Natural killer cell (primary cell): ENCODE results near the gene TBX21. TPM values are rescaled to one million over a fixed set of nuclear protein-coding genes. Genes with fewer than 3 reads are reported as not detected.

ENCODE experiments used
- ATAC-seq, 3 donors: fragments of 150-1000 bp in 2 of 3; fragments of 200-7000 bp in 1 of 3; cut with Tn5 transposase; 1 replicate in 1 of 3; 2 replicates in 2 of 3; pipeline ENCODE4 v1.10.0; 2021; ENCODE audit warnings: mild to moderate bottlenecking in 2 of 3, moderate library complexity in 2 of 3
- DNase-seq, 2 donors: peaks; one replicate each; pipeline versions ENCODE4 v3.0.0 to v3.0.0-alpha.2; 2013 to 2021; ENCODE audit warnings: mixed read lengths in 1 of 2
- H3K27ac ChIP-seq: one replicate; pipeline ENCODE4 v1.5.1; 2013; ENCODE audit warnings: mild to moderate bottlenecking, low read length
- H3K27me3 ChIP-seq: one replicate; pipeline ENCODE4 v1.6.1; 2013; ENCODE audit warnings: low read length; ENCODE audit not compliant: control insufficient read depth, insufficient read depth
- H3K36me3 ChIP-seq: one replicate; pipeline ENCODE4 v1.6.1; 2013; ENCODE audit warnings: low read length; ENCODE audit not compliant: control insufficient read depth, insufficient read depth
- H3K4me1 ChIP-seq: one replicate; pipeline ENCODE4 v1.6.1; 2013; ENCODE audit warnings: low read length; ENCODE audit not compliant: control insufficient read depth, insufficient read depth
- H3K4me3 ChIP-seq: one replicate; pipeline ENCODE4 v1.5.1; 2013; ENCODE audit warnings: low read length
- H3K9me3 ChIP-seq: one replicate; pipeline ENCODE4 v1.6.1; 2013; ENCODE audit warnings: low read length; ENCODE audit not compliant: control insufficient read depth, insufficient read depth
- H3K27ac Mint-ChIP-seq, 2 donors: one replicate each; pipeline ENCODE4 v1.8.0; 2022; ENCODE audit warnings: mild to moderate bottlenecking in 2 of 2, mixed read lengths in 2 of 2, moderate library complexity in 1 of 2
- H3K27me3 Mint-ChIP-seq, 2 donors: one replicate each; pipeline ENCODE4 v1.8.0; 2022; ENCODE audit warnings: low read depth in 2 of 2, mixed read lengths in 2 of 2
- H3K36me3 Mint-ChIP-seq: one replicate; pipeline ENCODE4 v1.8.0; 2022; ENCODE audit warnings: mixed read lengths
- H3K4me1 Mint-ChIP-seq, 2 donors: one replicate each; pipeline ENCODE4 v1.8.0; 2022; ENCODE audit warnings: mixed read lengths in 2 of 2
- H3K4me3 Mint-ChIP-seq: one replicate; pipeline ENCODE4 v1.8.0; 2022; ENCODE audit warnings: mild to moderate bottlenecking, moderate library complexity, mixed read lengths
- H3K9me3 Mint-ChIP-seq, 2 donors: one replicate each; pipeline ENCODE4 v1.8.0; 2022; ENCODE audit warnings: mixed read lengths in 2 of 2
- CTCF ChIP-seq: fragments of 200-600 bp; IDR thresholded peaks from one replicate; pipeline ENCODE4 v1.8.0; 2022; ENCODE audit warnings: antibody characterized with exemption
- WGBS: methylation state at CpG from one replicate; pipeline ENCODE4 v1.1.7; 2013; ENCODE audit warnings: missing lambda C conversion rate; ENCODE audit not compliant: insufficient coverage; 5-methylcytosine and 5-hydroxymethylcytosine counted together
- intact Hi-C: fragments of 100-400 bp; cut with micrococcal nuclease; formaldehyde crosslinking; loops from one replicate; pipeline ENCODE4 v1.14.2; 2022
- total RNA-seq, 4 donors: library from RNA; stranded (reverse); fragments of 120-200 nt in 1 of 4; gene quantifications; one replicate each; pipeline versions ENCODE4 v1.2.3 to v1.2.4, GENCODE V29; 2013 to 2022

TBX21 gene
- total RNA-seq, 3 donors from 2014 or later (not counting 1 experiment from before 2014, with no cell fraction given) = 234 to 328 (median 257) TPM

- Mint-ChIP-seq H3K4me3 (peak overlapping the region; percentile 91), H3K36me3 (no peaks in the 10 kb centered on the region), H3K27ac (peak overlapping the region; percentile 98), H3K27me3 (no peaks in the 10 kb centered on the region), H3K4me1 (peaks cover 80 to 86% of the 10 kb centered on the region in 2 donors), H3K9me3 (no peaks in the 10 kb centered on the region)
- peak in 1 of 3 donors; percentile 34 for ATAC-seq
- H3K4me1 ChIP-seq = peaks cover 91% of the 10 kb centered on the region
- no peaks in the 10 kb centered on the region for H3K9me3 ChIP-seq
- intact Hi-C loops = no loop called here
- WGBS = 27% methylated on average over 12 of the region's 12 CpGs
- no peak for TF ChIP-seq CTCF
- H3K4me3 ChIP-seq = no peak overlapping the region
- H3K27ac ChIP-seq = peak overlapping the region; percentile 80
- H3K36me3 ChIP-seq = peaks cover 14% of the 10 kb centered on the region
- H3K27me3 ChIP-seq = no peaks in the 10 kb centered on the region
- DNase-seq = peak in 1 of 2 donors; percentile 56
Observed at GRCh38 chr17:47705536-47706530, 27.2 kb upstream of the TBX21 start.

GRCh38 chr17:47707056-47707804, 25.8 kb upstream of the TBX21 start:
- H3K27me3 Mint-ChIP-seq = no peaks in the 10 kb centered on the region
- intact Hi-C loops = no loop called here
- peak overlapping the region; percentile 80 for H3K27ac ChIP-seq
- no peaks in the 10 kb centered on the region for H3K27me3 ChIP-seq
- no peak for ATAC-seq
- H3K27ac Mint-ChIP-seq = peak overlapping the region; percentile 98
- H3K4me1 ChIP-seq = peaks cover 91% of the 10 kb centered on the region
- peaks cover 71 to 86% of the 10 kb centered on the region in 2 donors for H3K4me1 Mint-ChIP-seq
- H3K9me3 Mint-ChIP-seq = no peaks in the 10 kb centered on the region
- peaks cover 19% of the 10 kb centered on the region for H3K36me3 ChIP-seq
- no peak for DNase-seq
- H3K4me3 Mint-ChIP-seq = peak overlapping the region; percentile 91
- H3K36me3 Mint-ChIP-seq = no peaks in the 10 kb centered on the region
- 58% methylated on average over 4 of the region's 4 CpGs for WGBS
- no peaks in the 10 kb centered on the region for H3K9me3 ChIP-seq
- H3K4me3 ChIP-seq = no peak overlapping the region
- no peak for TF ChIP-seq CTCF

- no peaks in the 10 kb centered on the region for H3K27me3 Mint-ChIP-seq
- no peak for TF ChIP-seq CTCF
- no peak overlapping the region for H3K4me3 Mint-ChIP-seq
- peak overlapping the region; percentile 98 for H3K27ac Mint-ChIP-seq
- no peaks in the 10 kb centered on the region for H3K36me3 Mint-ChIP-seq
- peaks cover 72 to 86% of the 10 kb centered on the region in 2 donors for H3K4me1 Mint-ChIP-seq
- Histone ChIP-seq H3K36me3 (peaks cover 19% of the 10 kb centered on the region), H3K4me3 (no peak overlapping the region), H3K4me1 (peaks cover 91% of the 10 kb centered on the region), H3K27ac (no peak overlapping the region), H3K9me3 (no peaks in the 10 kb centered on the region), H3K27me3 (no peaks in the 10 kb centered on the region)
- no peaks in the 10 kb centered on the region for H3K9me3 Mint-ChIP-seq
- ATAC-seq = no peak
- 70% methylated on average over 3 of the region's 3 CpGs for WGBS
- DNase-seq = no peak
- intact Hi-C loops = no loop called here
Observed at GRCh38 chr17:47707884-47708283, 25.2 kb upstream of the TBX21 start.
